Measurements from ENCODE around the gene PTPRE.

GRCh38 chr10:127905848-127906261 is 1.0 kb upstream of the PTPRE start:
- TF ChIP-seq POLR2AphosphoS5 (IDR thresholded peaks at IDR 0.05) (no peak), CTCF (IDR thresholded peaks at IDR 0.05) (no peak), EP300 (IDR thresholded peaks at IDR 0.05) (no peak), POLR2A (IDR thresholded peaks at IDR 0.05) (no peak)
